Calu3 (cell line): ENCODE measurements around the gene CTSS. TPM values are rescaled to one million over a fixed set of nuclear protein-coding genes. Genes with fewer than 3 reads are reported as not detected.

Experiments used
- BruUV-seq: library from RNA; stranded (reverse); fragments of 400-500 nt; replicated peaks from 2 replicates; lab custom pipeline; 2021; lab: Mats Ljungman, UMichigan
- CTCF ChIA-PET: fragments of 300-600 bp; sonication (Branson Sonifier 250); formaldehyde crosslinking; loops from one replicate; lab custom pipeline; 2022; ENCODE audit warnings: antibody characterized with exemption; lab: Charles Lee
- DNase-seq: peaks from one replicate; pipeline ENCODE4 v3.0.0; 2022
- H3K27ac Mint-ChIP-seq: one replicate; pipeline ENCODE4 v1.8.0; 2022; ENCODE audit warnings: mixed read lengths; ENCODE audit not compliant: unreplicated experiment
- H3K27me3 Mint-ChIP-seq: one replicate; pipeline ENCODE4 v1.8.0; 2022; ENCODE audit warnings: mixed read lengths; ENCODE audit not compliant: unreplicated experiment
- H3K36me3 Mint-ChIP-seq: one replicate; pipeline ENCODE4 v1.8.0; 2022; ENCODE audit warnings: mild to moderate bottlenecking, moderate library complexity, mixed read lengths; ENCODE audit not compliant: insufficient read depth, unreplicated experiment
- H3K4me1 Mint-ChIP-seq: one replicate; pipeline ENCODE4 v1.8.0; 2022; ENCODE audit warnings: mild to moderate bottlenecking, low read depth, mixed read lengths; ENCODE audit not compliant: unreplicated experiment
- H3K4me3 Mint-ChIP-seq: one replicate; pipeline ENCODE4 v1.8.0; 2022; ENCODE audit warnings: mild to moderate bottlenecking, low read depth, moderate library complexity, mixed read lengths; ENCODE audit not compliant: unreplicated experiment
- H3K9me3 Mint-ChIP-seq: one replicate; pipeline ENCODE4 v1.8.0; 2022; ENCODE audit warnings: low read depth, mixed read lengths; ENCODE audit not compliant: unreplicated experiment
- intact Hi-C: fragments of 100-400 bp; cut with micrococcal nuclease; formaldehyde crosslinking; loops from one replicate; pipeline ENCODE4 v1.10.0; 2022; ENCODE audit not compliant: unreplicated experiment
- total RNA-seq: library from RNA; stranded (reverse); gene quantifications from 2 replicates; pipeline ENCODE4 v1.2.3, GENCODE V29; 2022
- TF ChIP-seq, protein P1 (sequence below): fragments of 200-600 bp; IDR thresholded peaks from one replicate; pipeline ENCODE4 v1.8.0; 2022; ENCODE audit warnings: antibody characterized with exemption; ENCODE audit not compliant: unreplicated experiment

CTSS gene
- total RNA-seq, 1 experiment from 2014 or later, result 144 TPM

DNA sequence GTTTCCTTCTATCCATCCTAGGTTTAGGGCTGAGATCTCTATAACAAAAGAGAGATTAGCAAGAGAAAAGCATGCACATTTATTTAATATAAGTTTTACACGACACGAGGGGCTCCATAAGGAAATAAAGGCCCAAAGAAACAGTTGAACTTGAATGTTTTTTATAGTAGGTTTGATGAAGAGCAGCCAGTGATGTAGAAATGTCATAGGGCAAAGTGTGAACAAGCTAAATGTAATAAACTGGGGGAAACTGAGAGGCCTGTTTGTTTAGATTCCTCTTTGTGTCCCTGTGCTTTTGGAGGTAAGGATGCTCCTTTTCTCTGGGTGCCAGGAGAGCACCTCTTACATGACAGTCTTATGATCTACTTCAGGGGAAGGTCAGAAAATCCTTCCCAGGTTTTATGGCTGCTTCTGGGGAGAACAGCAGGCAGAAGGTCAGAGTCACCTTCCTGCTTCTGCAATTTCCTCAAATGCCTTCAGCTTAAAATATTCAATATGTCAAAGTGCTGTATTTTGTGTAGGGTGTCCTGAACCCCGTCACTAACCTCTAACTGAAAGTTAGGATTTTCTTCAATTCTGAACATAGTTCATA is 35.4 kb downstream of the CTSS start:
- no peak for DNase-seq
- no peak overlapping the region for H3K27ac Mint-ChIP-seq
- H3K27me3 Mint-ChIP-seq, result no peaks in the 10 kb centered on the region
- no peaks in the 10 kb centered on the region for H3K36me3 Mint-ChIP-seq
- CTCF ChIA-PET, result no interaction called here
- H3K4me3 Mint-ChIP-seq, result no peak overlapping the region
- H3K4me1 Mint-ChIP-seq, result no peaks in the 10 kb centered on the region
- TF ChIP-seq, protein P1, sequence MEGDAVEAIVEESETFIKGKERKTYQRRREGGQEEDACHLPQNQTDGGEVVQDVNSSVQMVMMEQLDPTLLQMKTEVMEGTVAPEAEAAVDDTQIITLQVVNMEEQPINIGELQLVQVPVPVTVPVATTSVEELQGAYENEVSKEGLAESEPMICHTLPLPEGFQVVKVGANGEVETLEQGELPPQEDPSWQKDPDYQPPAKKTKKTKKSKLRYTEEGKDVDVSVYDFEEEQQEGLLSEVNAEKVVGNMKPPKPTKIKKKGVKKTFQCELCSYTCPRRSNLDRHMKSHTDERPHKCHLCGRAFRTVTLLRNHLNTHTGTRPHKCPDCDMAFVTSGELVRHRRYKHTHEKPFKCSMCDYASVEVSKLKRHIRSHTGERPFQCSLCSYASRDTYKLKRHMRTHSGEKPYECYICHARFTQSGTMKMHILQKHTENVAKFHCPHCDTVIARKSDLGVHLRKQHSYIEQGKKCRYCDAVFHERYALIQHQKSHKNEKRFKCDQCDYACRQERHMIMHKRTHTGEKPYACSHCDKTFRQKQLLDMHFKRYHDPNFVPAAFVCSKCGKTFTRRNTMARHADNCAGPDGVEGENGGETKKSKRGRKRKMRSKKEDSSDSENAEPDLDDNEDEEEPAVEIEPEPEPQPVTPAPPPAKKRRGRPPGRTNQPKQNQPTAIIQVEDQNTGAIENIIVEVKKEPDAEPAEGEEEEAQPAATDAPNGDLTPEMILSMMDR, result no peak
- intact Hi-C loops, result no loop called here
- H3K9me3 Mint-ChIP-seq, result no peaks in the 10 kb centered on the region
- no TSS peak for BruUV-seq

DNA sequence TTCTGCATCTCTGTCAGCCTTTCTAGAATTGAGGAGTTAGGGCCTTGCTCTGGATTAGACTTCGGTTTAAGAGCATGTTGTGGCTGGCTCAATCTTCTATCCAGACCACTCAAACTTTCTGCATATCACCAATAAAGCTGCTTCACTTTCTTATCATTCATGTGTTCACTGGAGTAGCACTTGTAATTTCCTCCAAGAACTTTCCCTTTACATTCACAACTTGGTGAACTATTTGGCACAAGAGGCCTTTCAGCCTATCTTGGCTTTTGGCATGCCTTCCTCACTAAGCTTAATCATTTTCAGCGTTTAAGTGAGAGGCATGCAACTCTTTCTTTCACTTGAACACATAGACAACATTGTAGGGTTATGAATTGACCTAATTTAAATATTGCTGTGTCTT is 41.2 kb downstream of the CTSS start:
- CTCF ChIA-PET, result no interaction called here
- intact Hi-C loops, result no loop called here
- no TSS peak for BruUV-seq
- Mint-ChIP-seq H3K4me1 (no peaks in the 10 kb centered on the region), H3K9me3 (no peaks in the 10 kb centered on the region), H3K36me3 (no peaks in the 10 kb centered on the region), H3K27ac (no peak overlapping the region), H3K4me3 (no peak overlapping the region), H3K27me3 (no peaks in the 10 kb centered on the region)
- no peak for DNase-seq
- TF ChIP-seq, protein P1, result no peak

DNA sequence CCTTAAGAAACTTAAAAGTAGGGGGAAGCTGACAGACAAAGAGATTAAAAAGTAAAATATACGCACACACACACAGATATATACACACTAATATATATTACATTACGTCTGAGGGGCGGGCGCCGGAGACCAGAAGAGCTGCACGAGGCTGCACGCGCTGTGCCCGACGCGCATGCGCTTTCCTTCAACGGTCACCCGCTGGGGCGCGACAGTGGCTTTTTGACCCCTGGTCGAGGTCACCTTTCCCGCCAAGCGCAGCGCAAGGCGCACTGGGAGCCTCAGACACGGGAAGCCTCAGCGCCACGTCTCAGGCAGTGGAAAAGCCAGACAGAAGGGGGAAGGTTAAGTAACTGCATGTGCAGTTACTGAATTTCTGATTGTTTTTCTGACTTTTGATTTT is 44.9 kb downstream of the CTSS start, which contains the start of gene HORMAD1:
Gene HORMAD1 (minus strand): TSS at position 193 of the 400 bp plus-strand sequence. CDS start 1,390 bp downstream, outside the sequence.
- TF ChIP-seq, protein P1, result no peak
- no TSS peak for BruUV-seq

DNA sequence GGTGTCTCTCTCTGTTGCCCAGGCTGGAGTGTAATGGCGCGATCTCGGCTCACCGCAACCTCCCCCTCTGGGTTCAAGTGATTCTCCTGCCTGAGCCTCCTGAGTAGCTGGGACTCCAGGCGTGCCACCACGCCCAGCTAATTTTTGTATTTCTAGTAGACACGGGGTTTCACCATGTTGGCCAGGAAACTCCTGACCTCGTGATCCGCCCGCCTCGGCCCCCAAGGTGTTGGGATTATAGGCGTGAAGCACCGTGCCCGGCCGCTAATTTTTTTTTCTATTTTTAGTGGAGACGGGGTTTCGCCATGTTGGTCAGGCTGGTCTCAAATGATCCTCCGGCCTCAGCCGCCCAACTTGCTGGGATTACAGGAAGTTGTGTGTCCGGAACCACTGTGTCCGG is 45.5 kb downstream of the CTSS start:
- no peak for DNase-seq
- H3K9me3 Mint-ChIP-seq, result no peaks in the 10 kb centered on the region
- CTCF ChIA-PET, result no interaction called here
- H3K27me3 Mint-ChIP-seq, result no peaks in the 10 kb centered on the region
- no peaks in the 10 kb centered on the region for H3K4me1 Mint-ChIP-seq
- no TSS peak for BruUV-seq
- no peaks in the 10 kb centered on the region for H3K36me3 Mint-ChIP-seq
- intact Hi-C loops, result no loop called here
- no peak overlapping the region for H3K27ac Mint-ChIP-seq
- TF ChIP-seq, protein P1, result no peak
- no peak overlapping the region for H3K4me3 Mint-ChIP-seq

More for the DNA sequence above, 44.9 kb downstream of the CTSS start, which contains the start of gene HORMAD1:
- intact Hi-C loops, result no loop called here
- Mint-ChIP-seq H3K27me3 (no peaks in the 10 kb centered on the region), H3K27ac (no peak within 1 kb of the TSS), H3K9me3 (no peaks in the 10 kb centered on the region), H3K36me3 (no peaks in the 10 kb centered on the region), H3K4me1 (no peaks in the 10 kb centered on the region), H3K4me3 (no peak within 1 kb of the TSS)
- DNase-seq, result no peak
- CTCF ChIA-PET, result interaction anchor here (0.6 kb wide), 1 partner anchor 473 kb away, joined by 3 read pairs; no protein-coding TSS in a partner anchor
